HCT116 (cell line): ENCODE measurements around the gene MIER2. TPM values are rescaled to one million over a fixed set of nuclear protein-coding genes. Genes with fewer than 3 reads are reported as not detected.
A peak's percentile ranks its signal among the peaks of the same experiment; 100 is the strongest.

Experiments used
- ATAC-seq: fragments of 200-7000 bp; cut with Tn5 transposase; 2 replicates; pipeline ENCODE4 v1.9.1; 2020; ENCODE audit warnings: mild to moderate bottlenecking, moderate library complexity
- BruUV-seq: library from RNA; stranded (reverse); fragments of 400-500 nt; replicated peaks from 2 replicates; lab custom pipeline; 2021; lab: Mats Ljungman, UMichigan
- CTCF ChIA-PET: fragments of 300-600 bp; sonication (Branson Sonifier 250); formaldehyde crosslinking; loops from one replicate; lab custom pipeline; 2021; ENCODE audit warnings: antibody characterized with exemption; lab: Charles Lee
- POLR2A ChIA-PET: fragments of 300-600, 350-600 bp; sonication (Branson Sonifier 250); formaldehyde crosslinking; loops from one replicate; lab custom pipeline; 2021; ENCODE audit warnings: antibody characterized with exemption; lab: Charles Lee
- RAD21 ChIA-PET, 2 experiments: fragments of 300-600 bp; sonication (Branson Sonifier 250); formaldehyde crosslinking; loops; one replicate each; lab custom pipeline; 2023; ENCODE audit warnings: low total read pairs in 2 of 2; ENCODE audit not compliant: uncharacterized antibody in 2 of 2, unreplicated experiment in 2 of 2, low non-redundant PET in 1 of 2; lab: Charles Lee
- DNase-seq: peaks from one replicate; pipeline ENCODE4 v3.0.0-alpha.2; 2010; ENCODE audit warnings: low read depth, low spot score
- H2AFZ ChIP-seq: fragments of 200-600 bp; shearing (Covaris generic), sonication (generic); 2 replicates; pipeline ENCODE4 v1.6.1; 2017; ENCODE audit warnings: low read depth, mixed run types, mixed read lengths, antibody characterized with exemption, low read length; ENCODE audit not compliant: poor library complexity, severe bottlenecking
- H3K27ac ChIP-seq: 2 replicates; pipeline ENCODE4 v1.5.1; 2012; ENCODE audit warnings: low read depth, low read length
- H3K27me3 ChIP-seq: fragments of 200-600 bp; sonication (generic); 2 replicates; pipeline ENCODE4 v1.6.1; 2016; ENCODE audit warnings: mixed run types, low read length, mixed read lengths; ENCODE audit not compliant: insufficient read depth
- H3K36me3 ChIP-seq, 2 experiments: fragments of 200-500 bp in 1 of 2; fragments of 200-600 bp in 1 of 2; sonication (Bioruptor generic) in 1 of 2; sonication (generic) in 1 of 2; 2 replicates each; pipeline versions ENCODE4 v1.5.1 to v1.6.1; 2014 to 2016; ENCODE audit warnings: low read length in 2 of 2, inconsistent platforms in 1 of 2, mixed read lengths in 1 of 2, mixed run types in 1 of 2; ENCODE audit not compliant: insufficient read depth in 2 of 2, control insufficient read depth in 1 of 2
- H3K4me1 ChIP-seq, 2 experiments: fragments of 200-600 bp in 1 of 2; sonication (generic) in 1 of 2; 2 replicates each; pipeline versions ENCODE4 v1.5.1 to v1.6.1; 2012 to 2017; ENCODE audit warnings: low read length in 2 of 2, inconsistent platforms in 1 of 2, mild to moderate bottlenecking in 1 of 2, mixed read lengths in 1 of 2, mixed run types in 1 of 2, moderate library complexity in 1 of 2; ENCODE audit not compliant: insufficient read depth in 2 of 2, control insufficient read depth in 1 of 2
- H3K4me2 ChIP-seq: fragments of 200-600 bp; sonication (generic); 2 replicates; pipeline ENCODE4 v1.6.1; 2017; ENCODE audit warnings: mixed run types, low read length, mixed read lengths
- H3K4me3 ChIP-seq, 2 experiments: fragments of 200-600 bp in 1 of 2; sonication (generic) in 1 of 2; replicated peaks in 1 of 2; 2 replicates each; pipeline ENCODE4 v1.5.1; 2011 to 2016; ENCODE audit warnings: low read length in 2 of 2, control low read depth in 1 of 2, low read depth in 1 of 2, mild to moderate bottlenecking in 1 of 2, mixed read lengths in 1 of 2, mixed run types in 1 of 2
- H3K79me2 ChIP-seq: fragments of 200-600 bp; sonication (generic); 2 replicates; pipeline ENCODE4 v1.6.1; 2017; ENCODE audit warnings: mild to moderate bottlenecking, mixed run types, low read length, moderate library complexity, mixed read lengths; ENCODE audit not compliant: insufficient read depth
- H3K9ac ChIP-seq: fragments of 200-600 bp; sonication (generic); 2 replicates; pipeline ENCODE4 v1.6.1; 2016; ENCODE audit warnings: low read length, mixed read lengths
- H3K9me2 ChIP-seq: fragments of 200-600 bp; sonication (generic), shearing (Covaris generic); 2 replicates; pipeline ENCODE4 v1.6.1; 2017; ENCODE audit warnings: mixed run types, mild to moderate bottlenecking, moderate library complexity; ENCODE audit not compliant: insufficient read depth
- H3K9me3 ChIP-seq, 2 experiments: fragments of 200-500 bp in 1 of 2; fragments of 200-600 bp in 1 of 2; sonication (Bioruptor generic) in 1 of 2; sonication (generic) in 1 of 2; 2 replicates each; pipeline ENCODE4 v1.6.1; 2014 to 2017; ENCODE audit warnings: low read length in 2 of 2, mixed read lengths in 2 of 2, inconsistent platforms in 1 of 2, low read depth in 1 of 2, mild to moderate bottlenecking in 1 of 2, mixed run types in 1 of 2, moderate library complexity in 1 of 2; ENCODE audit not compliant: control insufficient read depth in 1 of 2, insufficient read depth in 1 of 2
- H4K20me1 ChIP-seq: fragments of 200-600 bp; sonication (generic), shearing (Covaris generic); 2 replicates; pipeline ENCODE4 v1.6.1; 2017; ENCODE audit warnings: mixed run types, mild to moderate bottlenecking, moderate library complexity; ENCODE audit not compliant: insufficient read depth
- CTCF ChIP-seq, 3 experiments: fragments of 200-600 bp in 1 of 3; sonication (generic) in 1 of 3; IDR thresholded peaks in 2 of 3; conservative IDR thresholded peaks in 1 of 3; 2 replicates each; pipeline ENCODE4 v1.5.1; 2012 to 2017; ENCODE audit warnings: low read depth in 2 of 3, low read length in 2 of 3, antibody characterized with exemption in 1 of 3, borderline replicate concordance in 1 of 3, control low read depth in 1 of 3, mild to moderate bottlenecking in 1 of 3, mixed read lengths in 1 of 3, mixed run types in 1 of 3, moderate library complexity in 1 of 3; ENCODE audit not compliant: insufficient read depth in 1 of 3
- POLR2AphosphoS5 ChIP-seq: IDR thresholded peaks from 2 replicates; pipeline ENCODE4 v1.6.1; 2011; ENCODE audit warnings: mild to moderate bottlenecking, low read depth, low read length, moderate library complexity
- SIN3A ChIP-seq: IDR thresholded peaks from 2 replicates; pipeline ENCODE4 v1.6.1; 2012; ENCODE audit warnings: low read depth
- SP1 ChIP-seq: IDR thresholded peaks from 2 replicates; pipeline ENCODE4 v1.6.1; 2012; ENCODE audit warnings: low read depth
- SRF ChIP-seq: IDR thresholded peaks from 2 replicates; pipeline ENCODE4 v1.6.1; 2012; ENCODE audit warnings: low read depth
- intact Hi-C: fragments of 100-400 bp; cut with micrococcal nuclease; formaldehyde crosslinking; loops from 2 replicates; pipeline ENCODE4 v1.10.0; 2022
- total RNA-seq: library from RNA; stranded (reverse); gene quantifications from one replicate; pipeline ENCODE4 v1.2.1, GENCODE V29; 2021; ENCODE audit not compliant: unreplicated experiment

The MIER2 gene
- total RNA-seq, 1 experiment from 2014 or later, result 41.5 TPM

GRCh38 chr19:282501-282900 lies 62.1 kb downstream of the MIER2 start:
- Histone ChIP-seq H3K4me1 (no peaks in the 10 kb centered on the region), H4K20me1 (no peaks in the 10 kb centered on the region), H2AFZ (no peak overlapping the region), H3K4me3 (no peak overlapping the region), H3K4me2 (no peak overlapping the region), H3K27ac (no peak overlapping the region), H3K79me2 (peaks cover 31% of the 10 kb centered on the region), H3K36me3 (peaks cover 21 to 39% of the 10 kb centered on the region in 2 experiments; a peak in 3 of 4 replicates), H3K9ac (no peak overlapping the region), H3K27me3 (no peaks in the 10 kb centered on the region), H3K9me3 (no peaks in the 10 kb centered on the region), H3K9me2 (no peaks in the 10 kb centered on the region)
- ChIA-PET RAD21 (no interaction called here), CTCF (no interaction called here), POLR2A (no interaction called here)
- intact Hi-C loops, result no loop called here
- TF ChIP-seq SP1, result no peak
- TF ChIP-seq POLR2AphosphoS5, result no peak
- TF ChIP-seq SIN3A, result no peak
- ATAC-seq (no peak), DNase-seq (no peak)
- no TSS peak for BruUV-seq

- Histone ChIP-seq H3K36me3 (peaks cover 16 to 34% of the 10 kb centered on the region in 2 experiments; a peak in 3 of 4 replicates), H3K79me2 (peaks cover 26% of the 10 kb centered on the region), H3K27ac (no peak overlapping the region), H4K20me1 (no peaks in the 10 kb centered on the region), H3K9me2 (no peaks in the 10 kb centered on the region), H3K4me3 (no peak overlapping the region), H3K9me3 (no peaks in the 10 kb centered on the region), H3K4me1 (no peaks in the 10 kb centered on the region), H3K27me3 (no peaks in the 10 kb centered on the region), H2AFZ (no peak overlapping the region), H3K4me2 (no peak overlapping the region), H3K9ac (no peak overlapping the region)
- RAD21 ChIA-PET, result no interaction called here
- no peak for TF ChIP-seq SRF
- TF ChIP-seq CTCF (IDR thresholded peaks at IDR 0.05 in 2 of 3, conservative IDR thresholded peaks at IDR 0.05 in 1 of 3; ENCODE audit: borderline replicate concordance in 1 of 3, insufficient read depth in 1 of 3, low read depth in 2 of 3, low read length in 2 of 3), result peak in 2 of 3 experiments; percentile 27 to 32; a peak in 2 of 6 replicates
- no peak for DNase-seq
- intact Hi-C loops, result no loop called here
- ATAC-seq, result peak; percentile 59; the same call in 1 of the 2 replicates
- CTCF ChIA-PET, result no interaction called here
- BruUV-seq, result no TSS peak
- POLR2A ChIA-PET, result no interaction called here
Observed at GRCh38 chr19:281992-282391, 62.6 kb downstream of the MIER2 start.
